22Rv1 (cell line): ENCODE data around the gene ZAR1L.

Source experiments
- ZFX ChIP-seq: fragments of 450-650 bp; IDR thresholded peaks from 2 replicates; pipeline ENCODE4 v1.6.1; 2017; ENCODE audit warnings: antibody characterized with exemption, borderline replicate concordance
- TF ChIP-seq, protein P1 (sequence below): fragments of 450-650 bp; IDR thresholded peaks from 2 replicates; pipeline ENCODE4 v1.5.1; 2017; ENCODE audit warnings: mild to moderate bottlenecking

DNA sequence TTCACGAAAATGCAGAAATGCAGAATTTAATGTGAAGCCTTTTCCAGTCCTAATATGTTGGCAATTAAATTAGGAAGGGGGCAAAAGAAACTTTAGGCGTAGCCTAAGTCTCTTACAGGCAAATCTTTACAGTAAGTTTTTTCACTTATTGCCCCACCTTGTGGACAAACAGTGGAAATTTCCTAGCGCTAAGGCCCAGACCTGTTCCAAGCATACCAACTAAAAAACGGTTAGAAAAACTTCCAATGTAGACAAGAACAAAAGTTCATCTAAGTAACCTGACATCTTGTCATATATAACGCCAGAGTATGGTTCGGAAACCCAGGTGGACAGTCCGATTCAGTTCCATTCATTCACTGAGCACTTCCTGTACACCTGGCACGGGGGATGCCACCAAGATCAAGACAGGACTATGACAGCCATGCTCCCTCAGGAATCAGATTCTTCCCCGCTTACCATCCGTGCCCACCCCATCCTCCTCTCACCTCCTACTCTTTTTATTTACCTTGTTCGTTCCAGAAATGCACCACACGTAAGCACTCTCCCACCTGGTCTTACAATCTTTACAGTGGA is 4.9 kb downstream of the ZAR1L start:
- TF ChIP-seq, protein P1, sequence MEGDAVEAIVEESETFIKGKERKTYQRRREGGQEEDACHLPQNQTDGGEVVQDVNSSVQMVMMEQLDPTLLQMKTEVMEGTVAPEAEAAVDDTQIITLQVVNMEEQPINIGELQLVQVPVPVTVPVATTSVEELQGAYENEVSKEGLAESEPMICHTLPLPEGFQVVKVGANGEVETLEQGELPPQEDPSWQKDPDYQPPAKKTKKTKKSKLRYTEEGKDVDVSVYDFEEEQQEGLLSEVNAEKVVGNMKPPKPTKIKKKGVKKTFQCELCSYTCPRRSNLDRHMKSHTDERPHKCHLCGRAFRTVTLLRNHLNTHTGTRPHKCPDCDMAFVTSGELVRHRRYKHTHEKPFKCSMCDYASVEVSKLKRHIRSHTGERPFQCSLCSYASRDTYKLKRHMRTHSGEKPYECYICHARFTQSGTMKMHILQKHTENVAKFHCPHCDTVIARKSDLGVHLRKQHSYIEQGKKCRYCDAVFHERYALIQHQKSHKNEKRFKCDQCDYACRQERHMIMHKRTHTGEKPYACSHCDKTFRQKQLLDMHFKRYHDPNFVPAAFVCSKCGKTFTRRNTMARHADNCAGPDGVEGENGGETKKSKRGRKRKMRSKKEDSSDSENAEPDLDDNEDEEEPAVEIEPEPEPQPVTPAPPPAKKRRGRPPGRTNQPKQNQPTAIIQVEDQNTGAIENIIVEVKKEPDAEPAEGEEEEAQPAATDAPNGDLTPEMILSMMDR = peak; percentile 82
- no peak for TF ChIP-seq ZFX
